MG63 (cell line): ENCODE results near the gene GATA2. TPM values are rescaled to one million over a fixed set of nuclear protein-coding genes. Genes with fewer than 3 reads are reported as not detected.

Source experiments
- DNase-seq: peaks from one replicate; pipeline ENCODE4 v3.0.0-alpha.2; 2020
- H3K27me3 ChIP-seq: fragments of 250-450 bp; sonication (Bioruptor Pico); 2 replicates; pipeline ENCODE4 v1.5.1; 2020; ENCODE audit warnings: mild to moderate bottlenecking, moderate library complexity
- H3K36me3 ChIP-seq: fragments of 250-450 bp; sonication (Bioruptor Pico); 2 replicates; pipeline ENCODE4 v1.5.1; 2020; ENCODE audit warnings: mild to moderate bottlenecking, moderate library complexity
- H3K4me3 ChIP-seq: fragments of 250-450 bp; sonication (Bioruptor Pico); 2 replicates; pipeline ENCODE4 v1.5.1; 2020; ENCODE audit warnings: mild to moderate bottlenecking, moderate library complexity
- H3K9me3 ChIP-seq: fragments of 250-450 bp; sonication (Bioruptor Pico); 2 replicates; pipeline ENCODE4 v1.5.1; 2020; ENCODE audit warnings: mild to moderate bottlenecking, moderate library complexity
- total RNA-seq: library from RNA; depleted of rRNA; stranded (reverse); fragments of >200 nt; shearing (Covaris generic); gene quantifications from 2 replicates; pipeline ENCODE4 v1.2.3, GENCODE V29; 2014; ENCODE audit warnings: low replicate concordance; rRNA removed

GATA2 gene
- total RNA-seq: 0.27 and 2.6 TPM in 2 replicates

DNA sequence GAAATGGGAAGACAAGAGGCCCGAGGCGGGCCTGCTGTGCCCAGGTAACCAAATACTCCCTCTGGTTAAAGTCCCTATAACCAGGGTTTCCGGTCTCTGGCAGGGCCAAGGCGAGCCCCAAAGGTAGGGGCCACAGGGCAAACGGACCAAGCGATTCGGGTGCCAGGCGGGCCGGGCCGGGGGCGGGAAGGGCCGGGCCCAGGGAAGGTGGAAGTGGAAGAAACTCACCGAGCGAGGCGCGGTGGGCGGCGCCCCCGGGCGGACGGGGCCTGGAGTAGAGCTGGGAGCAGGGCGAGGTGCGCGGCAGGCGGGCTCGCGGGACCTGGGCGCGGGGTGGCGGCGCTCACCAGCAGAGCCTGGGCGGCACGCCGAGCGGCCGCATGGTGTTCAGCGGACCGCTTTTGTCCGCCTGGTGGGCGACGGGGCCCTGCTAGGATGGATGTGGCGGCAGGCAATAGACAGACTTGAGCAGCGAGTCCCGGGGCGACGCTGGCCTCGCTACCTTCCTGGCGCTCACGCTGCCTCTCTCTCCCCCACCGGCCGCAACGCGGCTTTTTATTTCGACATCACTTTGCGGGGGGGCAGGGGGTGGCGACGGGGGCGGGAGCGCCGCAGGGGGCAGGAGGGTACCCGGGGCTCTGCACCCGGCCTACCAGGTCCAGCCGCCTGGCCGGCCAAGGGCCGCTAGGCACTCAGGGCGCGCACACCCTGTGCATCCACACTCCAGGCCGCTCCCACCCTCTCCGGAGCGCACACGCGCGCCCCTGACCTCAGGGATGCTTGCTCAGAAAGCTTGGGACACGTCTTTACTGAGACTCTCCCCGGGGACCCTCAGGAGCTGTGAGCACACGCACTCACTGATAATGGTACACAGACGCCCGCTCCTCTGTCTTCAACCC is at the start of gene GATA2:
Gene GATA2, minus strand, starts transcription at position 531 of the 899 bp plus-strand sequence. CDS start 6,170 bp downstream, outside the sequence.
- Histone ChIP-seq H3K9me3 (no peaks in the 10 kb centered on the region; the same call in 1 of the 2 replicates), H3K4me3 (no peak within 1 kb of the TSS), H3K27me3 (peaks cover 76% of the 10 kb centered on the region), H3K36me3 (no peaks in the 10 kb centered on the region)
- no peak for DNase-seq

DNA sequence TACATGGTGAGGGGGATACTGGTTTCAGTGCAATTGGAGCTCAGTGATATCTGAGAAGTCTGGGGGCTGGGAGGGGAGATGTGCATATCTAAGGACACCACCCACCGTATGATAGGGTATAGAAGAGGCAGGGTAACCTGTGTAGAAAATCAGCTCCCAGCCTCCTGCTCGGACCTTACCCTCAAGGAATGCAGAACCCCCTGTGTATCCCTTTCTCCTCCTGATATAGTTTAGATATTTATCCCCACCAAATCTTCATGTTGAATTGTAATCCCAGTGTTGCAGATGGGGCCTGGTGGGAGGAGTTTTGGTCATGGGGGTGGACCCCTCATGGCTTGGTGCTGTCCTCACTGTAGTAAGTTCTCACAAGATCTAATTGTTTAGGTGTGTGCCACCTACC is 48.2 kb upstream of the GATA2 start:
- peaks cover 26% of the 10 kb centered on the region for H3K27me3 ChIP-seq
- no peaks in the 10 kb centered on the region for H3K36me3 ChIP-seq
- peaks cover 14% of the 10 kb centered on the region for H3K9me3 ChIP-seq
- H3K4me3 ChIP-seq: no peak overlapping the region
- no peak for DNase-seq

DNA sequence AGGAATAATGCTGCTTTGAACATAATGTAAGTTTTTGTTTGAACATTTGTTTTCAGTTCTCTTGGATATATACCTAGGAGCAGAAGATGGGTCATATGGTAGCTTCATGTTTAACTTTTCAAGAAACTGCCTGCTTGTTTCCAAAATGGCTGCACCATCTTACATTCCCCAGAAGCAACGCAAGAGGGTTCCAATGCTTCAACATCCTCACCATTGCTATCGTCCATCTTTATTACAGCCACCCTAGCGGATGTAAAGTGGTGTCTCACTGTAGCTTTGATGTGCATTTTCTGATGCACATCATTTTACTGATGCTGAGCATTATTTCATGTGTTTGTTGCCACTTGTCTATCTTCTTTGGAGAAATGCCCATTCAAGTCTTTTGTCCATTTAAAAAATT is 46.4 kb upstream of the GATA2 start:
- no peak overlapping the region for H3K4me3 ChIP-seq
- DNase-seq: no peak
- peaks cover 43% of the 10 kb centered on the region for H3K27me3 ChIP-seq
- H3K9me3 ChIP-seq: peaks cover 11% of the 10 kb centered on the region
- no peaks in the 10 kb centered on the region for H3K36me3 ChIP-seq

DNA sequence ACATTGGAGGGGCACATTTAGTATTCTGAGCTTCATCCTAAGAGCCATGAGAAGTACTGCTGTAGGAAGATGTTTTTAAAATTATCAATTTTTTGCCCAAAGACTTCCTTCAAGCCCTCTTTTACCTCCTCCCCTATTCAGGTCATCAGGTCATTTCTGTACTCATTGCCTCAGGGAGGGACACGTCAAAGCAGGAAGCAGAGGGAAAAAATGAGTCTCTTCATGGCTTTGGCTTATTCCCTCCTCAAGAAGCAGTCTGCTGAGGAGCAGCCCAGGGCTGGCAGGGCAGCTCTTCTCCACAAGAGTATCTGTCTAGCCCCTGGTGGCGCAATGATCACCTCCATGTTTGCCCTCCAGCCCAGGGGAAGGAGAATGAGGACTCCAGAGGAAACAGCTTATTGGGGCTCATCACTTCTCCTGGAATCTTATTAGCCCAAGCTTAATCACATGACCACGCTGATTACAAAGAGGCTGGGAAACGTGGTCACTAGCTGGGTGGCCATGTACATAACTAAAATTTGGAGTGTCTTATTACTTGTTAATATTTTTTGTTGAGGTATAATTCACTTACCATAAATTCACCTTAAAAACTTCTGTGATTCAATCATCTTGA is 44.2 kb upstream of the GATA2 start:
- no peak for DNase-seq
- Histone ChIP-seq H3K27me3 (peaks cover 63% of the 10 kb centered on the region), H3K4me3 (no peak overlapping the region), H3K36me3 (no peaks in the 10 kb centered on the region), H3K9me3 (no peaks in the 10 kb centered on the region)

DNA sequence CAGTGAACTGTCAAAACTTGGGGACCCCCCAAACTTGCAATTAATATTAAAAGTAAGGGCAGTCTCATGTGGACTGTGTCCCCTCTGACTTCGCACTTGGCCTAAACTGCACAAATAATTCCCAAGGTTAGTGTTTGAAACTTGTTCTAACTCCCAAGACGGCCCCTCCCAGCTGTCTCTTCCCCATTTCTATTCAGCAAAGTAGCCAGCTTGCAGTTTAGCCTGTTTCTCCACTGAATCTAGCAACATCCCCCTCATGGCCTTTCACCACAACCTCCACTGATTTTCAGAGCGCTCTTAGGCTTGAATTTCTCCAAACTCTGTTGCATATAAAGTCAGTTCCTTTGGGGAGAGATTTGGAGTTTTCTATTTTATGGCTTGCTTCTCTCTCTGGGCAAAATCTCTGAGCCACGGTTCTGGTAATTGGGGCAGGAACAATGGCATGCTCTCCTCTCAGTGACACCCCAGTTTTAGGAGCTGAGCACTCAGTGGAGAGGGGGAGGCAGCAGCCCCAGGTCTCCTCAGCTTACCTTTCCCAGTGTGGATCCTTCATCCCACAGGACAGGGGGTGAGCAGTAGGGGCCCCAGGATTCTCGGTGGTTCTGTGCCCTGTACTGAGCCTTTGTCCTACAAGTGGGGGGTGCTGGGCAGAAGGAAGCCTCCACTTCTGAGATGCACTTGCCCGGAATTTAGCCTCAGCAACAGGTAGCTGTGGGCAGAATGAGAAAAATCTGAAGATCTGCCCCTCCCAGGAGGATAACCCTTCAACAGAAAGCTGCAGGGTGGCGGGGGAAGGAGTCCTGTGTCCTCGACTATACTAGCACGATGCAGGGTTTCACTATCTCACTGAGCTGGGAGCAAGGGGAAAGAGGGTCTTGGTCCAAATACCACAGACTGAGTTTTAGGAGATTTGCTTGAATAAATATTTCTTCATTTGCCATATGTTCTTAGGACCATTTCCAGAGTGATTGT is 39.3 kb upstream of the GATA2 start:
- Histone ChIP-seq H3K27me3 (peaks cover 81% of the 10 kb centered on the region), H3K36me3 (no peaks in the 10 kb centered on the region), H3K4me3 (no peak overlapping the region), H3K9me3 (no peaks in the 10 kb centered on the region)
- DNase-seq: no peak

DNA sequence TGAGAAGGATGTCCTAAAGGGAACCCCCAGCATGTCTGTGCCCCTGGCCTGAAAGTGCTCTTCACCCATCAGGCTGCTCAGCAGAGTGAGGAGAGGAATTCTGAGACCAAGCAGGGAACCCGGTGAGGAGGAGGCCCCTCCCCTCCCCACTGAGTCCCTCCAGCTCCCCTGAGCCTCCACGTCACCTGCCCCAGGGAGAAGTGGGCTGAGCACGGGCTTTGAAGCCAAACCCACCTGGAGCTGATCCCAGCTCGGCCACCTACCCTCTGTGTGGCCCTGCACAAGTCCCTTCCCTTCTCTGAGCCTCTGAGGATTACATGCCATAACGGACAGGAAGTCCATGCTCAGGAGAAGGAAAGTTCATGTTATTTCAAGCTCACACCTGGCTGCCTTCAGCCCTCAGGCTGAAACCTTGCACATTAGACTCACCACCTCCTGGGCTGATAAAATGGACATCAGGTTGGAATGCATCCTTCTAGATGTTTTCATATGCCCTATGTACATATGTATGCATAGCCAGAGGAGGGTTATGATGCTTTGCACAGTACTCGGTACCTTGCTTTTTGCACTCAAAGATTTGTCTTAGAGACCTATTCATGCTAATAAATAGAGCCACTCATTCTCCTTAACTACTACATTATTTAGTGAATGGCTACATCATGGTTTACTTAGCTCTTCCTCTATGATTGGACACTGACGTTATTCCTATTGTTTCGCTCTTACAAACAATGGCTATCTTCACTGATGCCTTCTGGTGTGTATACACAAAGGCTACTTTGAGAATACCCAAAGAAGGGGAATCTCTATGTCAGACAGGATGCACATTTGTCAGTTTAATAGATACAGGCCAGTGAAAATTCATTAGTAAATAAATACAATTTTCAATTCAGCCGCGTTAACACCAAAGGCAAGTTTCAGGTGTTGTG is 31.6 kb upstream of the GATA2 start:
- DNase-seq: no peak
- no peaks in the 10 kb centered on the region; the same call in 1 of the 2 replicates for H3K9me3 ChIP-seq
- no peaks in the 10 kb centered on the region for H3K36me3 ChIP-seq
- H3K27me3 ChIP-seq: peaks cover 72% of the 10 kb centered on the region
- no peak overlapping the region for H3K4me3 ChIP-seq

DNA sequence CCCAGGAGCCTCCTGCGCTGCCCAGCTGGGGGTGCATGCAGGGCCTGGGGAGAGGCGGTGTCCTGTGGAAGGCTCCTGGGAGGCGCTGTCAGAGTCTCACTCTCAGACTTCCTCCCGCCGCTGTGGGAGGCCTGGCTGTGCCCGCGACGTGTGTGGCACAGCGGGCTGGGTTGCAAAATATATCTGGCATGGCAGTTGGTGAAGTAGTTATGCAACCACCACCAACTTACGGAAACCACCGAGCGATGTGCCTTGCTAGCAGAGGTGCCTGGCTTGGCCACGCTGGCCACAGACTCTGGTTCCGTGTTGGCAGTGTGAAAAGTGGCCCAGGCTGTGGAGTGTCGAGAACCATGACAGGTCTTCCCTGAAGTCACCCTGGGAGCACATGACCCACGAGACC is 30.6 kb upstream of the GATA2 start:
- H3K4me3 ChIP-seq: no peak overlapping the region
- no peaks in the 10 kb centered on the region for H3K36me3 ChIP-seq
- peaks cover 75% of the 10 kb centered on the region for H3K27me3 ChIP-seq
- DNase-seq: no peak
- H3K9me3 ChIP-seq: no peaks in the 10 kb centered on the region; the same call in 1 of the 2 replicates

DNA sequence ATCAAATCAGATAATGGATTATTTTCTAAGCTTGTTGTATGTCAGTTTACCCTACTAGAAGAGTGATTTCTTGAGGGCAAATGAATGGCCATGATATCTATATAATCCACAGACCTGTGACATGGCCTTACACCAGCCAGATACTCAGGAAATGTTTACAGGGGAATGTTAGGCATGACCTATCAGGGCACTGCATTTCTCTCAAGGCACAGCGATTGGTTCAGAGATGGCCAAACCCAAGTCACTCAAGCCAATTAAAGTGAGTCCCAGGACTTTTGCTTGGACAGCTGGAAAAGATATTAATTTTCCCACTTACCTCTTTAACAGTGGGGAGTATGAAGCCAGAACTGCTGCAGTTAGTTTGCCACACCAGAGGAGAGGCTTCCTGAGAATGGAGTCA is 28.7 kb upstream of the GATA2 start:
- H3K27me3 ChIP-seq: peaks cover 57% of the 10 kb centered on the region
- no peaks in the 10 kb centered on the region; the same call in 1 of the 2 replicates for H3K9me3 ChIP-seq
- no peaks in the 10 kb centered on the region for H3K36me3 ChIP-seq
- H3K4me3 ChIP-seq: no peak overlapping the region
- DNase-seq: no peak

DNA sequence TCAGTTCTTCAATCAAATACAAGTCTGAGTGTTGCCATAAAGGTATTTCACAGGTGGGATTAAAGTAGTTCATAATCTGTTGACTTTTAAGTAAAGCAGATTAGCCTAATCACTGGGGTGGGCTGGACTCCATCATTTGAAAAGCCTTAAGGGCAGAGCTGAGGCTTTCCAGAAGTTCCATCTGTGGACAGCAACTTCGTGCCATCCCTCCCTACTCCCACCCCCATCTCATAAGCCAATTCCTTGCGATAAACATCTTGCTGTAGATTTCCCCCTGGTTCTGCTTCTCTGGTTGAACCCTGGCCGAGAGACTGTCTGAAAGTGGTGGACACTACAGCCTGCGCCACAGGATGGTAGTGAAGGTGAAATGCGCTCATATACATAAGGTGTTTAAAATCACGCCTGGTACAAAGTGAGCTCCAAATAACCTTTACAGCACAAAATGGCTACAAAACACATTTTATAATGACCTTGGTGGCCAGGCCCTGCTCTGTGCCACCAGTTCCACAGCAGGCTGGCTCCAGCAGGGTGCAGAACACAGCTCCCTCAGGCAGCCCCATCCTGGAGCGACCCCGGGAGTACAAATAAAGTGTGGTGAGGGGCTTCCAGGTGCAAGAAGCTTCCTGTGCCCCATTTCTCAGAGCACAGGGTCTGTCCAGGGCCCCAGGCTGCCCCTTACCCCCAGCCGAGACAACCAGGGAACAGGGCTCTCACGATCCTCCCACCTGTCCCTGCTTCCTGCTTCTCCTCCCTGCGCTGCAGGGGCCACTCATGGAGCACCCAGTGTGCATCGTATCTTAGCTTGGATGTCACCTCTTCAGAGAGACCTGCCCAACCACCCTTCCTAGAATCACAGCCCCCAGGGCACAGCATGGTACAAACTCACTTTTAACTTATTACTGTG is 25.8 kb upstream of the GATA2 start:
- Histone ChIP-seq H3K4me3 (no peak overlapping the region), H3K27me3 (peaks cover 57% of the 10 kb centered on the region), H3K36me3 (no peaks in the 10 kb centered on the region), H3K9me3 (peaks cover 15% of the 10 kb centered on the region)
- DNase-seq: no peak

DNA sequence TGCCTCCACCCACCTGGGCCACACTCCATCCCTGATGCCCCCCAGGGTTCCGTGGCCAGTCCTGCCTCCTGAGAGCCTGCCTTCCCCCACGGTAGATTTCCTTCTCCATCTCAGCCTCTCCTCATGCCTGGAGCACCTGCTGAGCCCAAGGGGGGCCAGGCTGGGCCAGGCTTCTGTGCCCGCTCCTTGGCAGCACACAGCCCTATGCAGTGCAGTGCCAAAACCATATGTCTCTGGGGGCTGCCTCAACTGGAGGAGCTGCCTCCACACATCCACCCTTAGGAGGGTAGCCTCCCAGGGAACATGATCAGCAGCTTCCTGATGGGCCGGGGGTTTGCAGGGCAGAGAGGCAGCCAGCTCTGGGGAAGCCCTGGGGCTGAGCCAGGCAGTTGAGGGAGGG is 24.6 kb upstream of the GATA2 start:
- no peak for DNase-seq
- H3K27me3 ChIP-seq: peaks cover 52% of the 10 kb centered on the region
- H3K36me3 ChIP-seq: no peaks in the 10 kb centered on the region
- no peak overlapping the region for H3K4me3 ChIP-seq
- H3K9me3 ChIP-seq: peaks cover 15% of the 10 kb centered on the region

DNA sequence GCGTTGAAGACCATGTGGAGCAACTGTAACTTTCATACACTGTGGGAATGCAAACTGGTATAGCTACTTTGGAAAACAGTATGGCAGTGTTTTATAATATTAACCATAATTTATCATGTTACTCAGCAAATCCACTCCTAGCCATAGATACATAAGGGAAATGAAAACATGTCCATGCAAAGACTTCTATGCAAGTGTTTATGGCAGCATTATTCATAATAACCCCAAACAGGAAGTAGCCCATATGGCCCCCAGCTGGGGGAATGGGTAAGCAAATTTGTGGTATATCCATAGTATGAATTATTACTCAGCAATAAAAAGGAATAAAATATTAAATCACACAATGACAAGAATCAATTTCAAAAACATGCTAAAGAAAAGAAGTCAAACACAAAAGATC is 23.0 kb upstream of the GATA2 start:
- peaks cover 15% of the 10 kb centered on the region for H3K9me3 ChIP-seq
- peaks cover 45% of the 10 kb centered on the region for H3K27me3 ChIP-seq
- DNase-seq: no peak
- no peak overlapping the region for H3K4me3 ChIP-seq
- no peaks in the 10 kb centered on the region for H3K36me3 ChIP-seq

DNA sequence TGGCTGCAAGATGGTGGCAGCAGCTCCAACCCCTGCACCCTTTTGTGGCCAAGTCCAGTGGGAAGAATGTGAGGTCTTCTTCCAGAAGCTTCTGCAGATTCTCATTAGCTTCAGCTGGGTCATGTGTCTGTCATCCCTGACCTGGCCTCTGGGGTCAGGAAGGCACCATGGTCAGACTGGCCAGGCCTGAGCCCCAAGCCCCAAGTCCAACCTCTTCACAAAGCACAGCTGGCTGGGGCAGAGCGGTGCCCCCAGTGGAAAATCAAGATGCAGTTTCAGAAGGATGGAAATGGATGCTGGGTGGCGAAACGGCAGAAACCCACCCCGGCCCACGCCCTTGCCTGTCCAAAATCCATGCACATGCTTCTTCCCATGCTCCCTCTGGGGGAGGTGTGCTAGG is 15.9 kb upstream of the GATA2 start:
- H3K27me3 ChIP-seq: peaks cover 20% of the 10 kb centered on the region
- no peak overlapping the region for H3K4me3 ChIP-seq
- no peaks in the 10 kb centered on the region for H3K9me3 ChIP-seq
- H3K36me3 ChIP-seq: no peaks in the 10 kb centered on the region
- DNase-seq: no peak

DNA sequence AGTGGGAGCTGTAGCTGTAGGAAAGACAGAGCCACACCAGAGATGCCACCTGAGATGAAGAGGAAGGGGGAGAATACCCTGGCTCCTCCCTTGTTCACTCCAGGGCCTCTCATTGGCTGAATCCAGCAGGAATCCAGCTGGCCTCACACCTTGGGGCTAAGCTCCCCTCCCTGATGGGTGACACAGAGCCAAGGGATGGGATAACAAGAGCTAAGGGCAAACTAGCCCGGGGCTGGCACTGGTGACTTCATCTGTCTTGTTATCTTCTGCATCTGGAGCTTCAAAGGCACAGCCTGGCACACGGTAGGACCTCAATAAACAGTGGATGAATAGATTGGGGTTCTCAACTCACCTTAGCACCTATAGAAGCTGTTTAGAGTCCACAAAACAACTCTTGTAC is 13.8 kb upstream of the GATA2 start:
- H3K27me3 ChIP-seq: peaks cover 11% of the 10 kb centered on the region
- H3K9me3 ChIP-seq: no peaks in the 10 kb centered on the region
- no peak for DNase-seq

DNA sequence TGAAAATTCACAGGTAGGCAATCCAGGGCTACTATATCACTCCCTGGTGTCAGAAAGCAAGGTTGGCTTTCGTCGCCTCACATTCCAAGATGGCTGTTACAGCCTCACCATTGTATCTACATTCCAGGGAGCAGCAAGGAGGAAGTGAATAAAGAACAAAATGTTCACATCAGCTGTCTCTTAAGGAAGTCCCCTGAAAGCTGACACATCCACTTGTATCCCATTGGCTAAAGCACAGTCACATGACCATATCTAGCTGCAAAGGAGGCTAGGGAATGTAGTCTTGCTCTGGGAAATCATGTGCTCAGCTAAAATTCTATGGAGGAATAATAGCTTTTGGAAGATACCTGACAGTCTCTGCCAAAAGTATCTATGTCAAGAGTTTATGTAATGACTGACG is 12.8 kb upstream of the GATA2 start:
- no peak for DNase-seq
- peaks cover 13% of the 10 kb centered on the region for H3K27me3 ChIP-seq
- no peaks in the 10 kb centered on the region for H3K9me3 ChIP-seq
- H3K36me3 ChIP-seq: no peaks in the 10 kb centered on the region
- H3K4me3 ChIP-seq: no peak overlapping the region

More for the DNA sequence above, 13.8 kb upstream of the GATA2 start:
- no peaks in the 10 kb centered on the region for H3K36me3 ChIP-seq
- H3K4me3 ChIP-seq: no peak overlapping the region
